ENCODE measurements around the gene HMCN2. TPM values are rescaled to one million over a fixed set of nuclear protein-coding genes. Genes with fewer than 3 reads are reported as not detected.

The HMCN2 gene
- total and polyA plus RNA-seq, 8 donors: 0.41 to 5.3 (median 0.76) TPM

DNA sequence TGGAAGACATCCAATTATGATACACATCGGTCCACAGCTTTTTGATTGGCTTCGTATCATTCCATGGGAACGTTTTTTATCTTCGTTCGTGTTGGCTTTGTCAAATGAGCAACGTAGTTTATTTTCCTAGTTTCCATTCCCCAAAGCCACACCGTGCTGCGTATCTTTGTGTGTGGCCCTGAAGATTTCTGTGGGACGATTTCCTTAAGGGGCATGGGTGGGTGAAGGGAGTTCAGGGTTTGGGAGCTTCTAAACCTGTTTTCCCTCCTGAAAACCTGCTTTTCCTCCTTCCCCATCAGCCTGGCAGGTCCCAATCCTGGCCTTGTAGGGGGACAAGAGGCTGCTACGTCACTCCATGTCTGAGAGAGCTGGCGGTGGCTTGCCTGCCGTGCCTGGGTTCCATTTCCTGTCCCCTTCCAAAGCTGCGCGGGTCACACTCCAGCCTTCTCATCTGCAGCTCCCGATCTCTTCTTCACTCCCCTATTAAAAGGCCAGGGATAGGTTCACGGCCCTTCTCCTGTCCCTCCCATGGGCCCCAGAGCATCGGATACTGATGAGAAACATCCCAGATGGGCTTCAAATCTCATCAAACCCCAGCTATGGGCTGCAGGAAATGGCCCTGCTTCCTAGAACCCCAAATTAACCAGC, 155.7 kb downstream of the HMCN2 start:
- no peak overlapping the region for H3K27ac ChIP-seq
- no peaks in the 10 kb centered on the region for H3K4me1 ChIP-seq
- WGBS, 2 donors: 60 to 64% methylated on average over 17 of the region's 17 CpGs
- intact Hi-C loops (cut with DNase I): no loop called here
- H3K36me3 ChIP-seq: no peaks in the 10 kb centered on the region
- FAIRE-seq: no peak
- DNase-seq: no peak
- TF ChIP-seq, protein P1, sequence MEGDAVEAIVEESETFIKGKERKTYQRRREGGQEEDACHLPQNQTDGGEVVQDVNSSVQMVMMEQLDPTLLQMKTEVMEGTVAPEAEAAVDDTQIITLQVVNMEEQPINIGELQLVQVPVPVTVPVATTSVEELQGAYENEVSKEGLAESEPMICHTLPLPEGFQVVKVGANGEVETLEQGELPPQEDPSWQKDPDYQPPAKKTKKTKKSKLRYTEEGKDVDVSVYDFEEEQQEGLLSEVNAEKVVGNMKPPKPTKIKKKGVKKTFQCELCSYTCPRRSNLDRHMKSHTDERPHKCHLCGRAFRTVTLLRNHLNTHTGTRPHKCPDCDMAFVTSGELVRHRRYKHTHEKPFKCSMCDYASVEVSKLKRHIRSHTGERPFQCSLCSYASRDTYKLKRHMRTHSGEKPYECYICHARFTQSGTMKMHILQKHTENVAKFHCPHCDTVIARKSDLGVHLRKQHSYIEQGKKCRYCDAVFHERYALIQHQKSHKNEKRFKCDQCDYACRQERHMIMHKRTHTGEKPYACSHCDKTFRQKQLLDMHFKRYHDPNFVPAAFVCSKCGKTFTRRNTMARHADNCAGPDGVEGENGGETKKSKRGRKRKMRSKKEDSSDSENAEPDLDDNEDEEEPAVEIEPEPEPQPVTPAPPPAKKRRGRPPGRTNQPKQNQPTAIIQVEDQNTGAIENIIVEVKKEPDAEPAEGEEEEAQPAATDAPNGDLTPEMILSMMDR (IDR thresholded peaks at IDR 0.05): no peak
- no peak for ATAC-seq
- H3K27me3 ChIP-seq: no peaks in the 10 kb centered on the region
- no peak overlapping the region for H3K4me3 ChIP-seq
- H3K9me3 ChIP-seq: no peaks in the 10 kb centered on the region

DNA sequence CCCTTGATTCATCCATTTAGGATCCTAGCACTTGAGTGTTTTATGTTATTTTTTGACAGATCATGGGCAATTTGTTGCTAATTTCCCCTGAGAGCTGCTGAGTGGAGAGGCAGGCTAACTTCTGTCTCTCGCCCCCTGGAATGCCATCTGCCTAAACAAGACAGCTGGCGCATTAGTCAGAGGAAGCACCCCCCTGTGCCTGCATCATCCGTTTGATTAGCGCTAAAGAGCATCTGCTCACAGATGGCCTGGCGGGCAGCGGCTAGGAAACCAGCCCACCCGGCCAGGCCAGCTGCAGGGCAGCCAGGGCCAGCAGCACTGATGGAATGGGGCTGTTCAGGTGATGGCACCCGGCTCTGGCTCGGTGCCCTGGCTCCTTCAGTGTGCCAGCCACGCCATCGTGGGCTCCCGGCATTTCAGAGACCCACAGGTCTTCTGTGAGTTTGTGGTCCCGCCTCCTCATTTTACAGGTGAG, 156.3 kb downstream of the HMCN2 start:
- no peaks in the 10 kb centered on the region for H3K36me3 ChIP-seq
- ATAC-seq (no peak), DNase-seq (no peak), FAIRE-seq (no peak)
- TF ChIP-seq, protein P1 (IDR thresholded peaks at IDR 0.05): no peak
- intact Hi-C loops (cut with DNase I): no loop called here
- no peaks in the 10 kb centered on the region for H3K27me3 ChIP-seq
- 57 to 58% methylated on average over 13 of the region's 13 CpGs for WGBS, 2 donors
- no peaks in the 10 kb centered on the region for H3K4me1 ChIP-seq
- no peaks in the 10 kb centered on the region for H3K9me3 ChIP-seq
- H3K4me3 ChIP-seq: no peak overlapping the region
- no peak overlapping the region for H3K27ac ChIP-seq

DNA sequence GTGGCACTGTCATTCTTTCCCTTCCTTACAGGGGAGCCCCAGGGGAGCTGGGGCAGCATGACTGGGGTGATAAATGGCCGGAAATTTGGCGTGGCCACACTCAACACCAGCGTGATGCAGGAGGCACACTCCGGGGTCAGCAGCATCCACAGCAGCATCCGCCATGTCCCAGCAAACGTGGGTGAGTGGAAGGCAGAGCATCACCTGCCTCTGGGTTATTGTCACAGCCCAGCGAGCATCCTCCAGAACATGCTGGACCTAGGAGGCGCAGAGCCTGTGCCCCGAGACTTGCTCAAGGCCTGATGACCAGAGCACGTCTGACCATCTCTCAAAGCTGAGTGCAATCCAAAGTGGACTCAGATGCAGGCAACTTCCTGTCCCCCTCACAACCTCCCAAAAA, 157.0 kb downstream of the HMCN2 start:
- TF ChIP-seq, protein P1 (IDR thresholded peaks at IDR 0.05): no peak
- no peaks in the 10 kb centered on the region for H3K9me3 ChIP-seq
- H3K27me3 ChIP-seq: no peaks in the 10 kb centered on the region
- intact Hi-C loops (cut with DNase I): no loop called here
- 56 to 75% methylated on average over 10 of the region's 10 CpGs for WGBS, 2 donors
- FAIRE-seq (no peak), DNase-seq (no peak), ATAC-seq (no peak)
- no peak overlapping the region for H3K27ac ChIP-seq
- no peak overlapping the region for H3K4me3 ChIP-seq
- no peaks in the 10 kb centered on the region for H3K4me1 ChIP-seq
- no peaks in the 10 kb centered on the region for H3K36me3 ChIP-seq

DNA sequence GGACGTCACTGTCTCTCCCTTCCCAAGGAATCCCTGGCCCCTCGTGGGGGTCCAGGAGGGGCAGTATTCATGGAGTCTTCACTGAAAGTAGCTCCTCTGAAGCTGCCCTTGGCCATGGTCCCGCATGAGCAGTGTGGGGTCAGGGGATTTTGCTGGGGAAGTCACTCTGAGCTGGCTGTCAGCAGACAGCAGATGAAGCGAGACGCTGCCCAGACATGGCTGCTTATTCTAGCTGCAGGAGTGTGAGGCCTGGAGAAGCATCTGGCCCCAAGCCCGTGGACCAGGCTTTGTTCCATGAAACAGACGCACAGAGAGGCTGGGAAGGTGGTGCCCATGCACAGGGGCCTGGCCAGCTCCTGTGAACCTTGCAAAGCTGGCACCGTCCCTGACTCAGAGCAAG, 157.7 kb downstream of the HMCN2 start:
- Histone ChIP-seq H3K4me1 (no peaks in the 10 kb centered on the region), H3K4me3 (no peak overlapping the region), H3K27ac (no peak overlapping the region), H3K36me3 (no peaks in the 10 kb centered on the region), H3K27me3 (no peaks in the 10 kb centered on the region), H3K9me3 (no peaks in the 10 kb centered on the region)
- WGBS, 2 donors: 56 to 67% methylated on average over 8 of the region's 8 CpGs
- intact Hi-C loops (cut with DNase I): no loop called here
- DNase-seq (no peak), ATAC-seq (no peak), FAIRE-seq (no peak)
- TF ChIP-seq, protein P1 (IDR thresholded peaks at IDR 0.05): no peak
